Stimulated activated CD4-positive, alpha-beta T cell treated with anti-CD3 and anti-CD28 coated beads, TNF-alpha, amount 100 ng/mL, for 1 hour (primary cell): Measurements from ENCODE around the gene TSC1.
"Not testable (repeated sequence)": the region's sequence is repeated elsewhere in the genome, so short reads cannot be mapped to it uniquely, and the experiment has no call there.

Source experiments
- DNase-seq, 3 donors: peaks; one replicate each; pipeline ENCODE4 v3.0.0-alpha.2; 2020; ENCODE audit warnings: low read depth in 3 of 3, low spot score in 1 of 3

The TSC1 gene

GRCh38 chr9:132944294-132945185, at the start of gene TSC1:
TSS of gene TSC1 (minus strand) at chr9:132944616. CDS start at chr9:132928872, 15,744 bp downstream.
- DNase-seq, result peak; percentile 96 to 99 (median 99)

- DNase-seq, result no peak
Measured at GRCh38 chr9:132993511-132993939, 49.1 kb upstream of the TSC1 start.

- DNase-seq, result no peak
Measured at GRCh38 chr9:132991351-132992300, 47.2 kb upstream of the TSC1 start.

- DNase-seq, result no peak
Measured at GRCh38 chr9:132990781-132991180, 46.4 kb upstream of the TSC1 start.

- not testable (repeated sequence) for DNase-seq
Measured at GRCh38 chr9:132989998-132990557, 45.7 kb upstream of the TSC1 start.

GRCh38 chr9:132989414-132989996, 45.1 kb upstream of the TSC1 start:
- no peak for DNase-seq

- DNase-seq, result no peak
Measured at GRCh38 chr9:132989014-132989310, 44.5 kb upstream of the TSC1 start.

GRCh38 chr9:132988244-132989013, 44.0 kb upstream of the TSC1 start:
- DNase-seq, result no peak

GRCh38 chr9:132986640-132987620, 42.5 kb upstream of the TSC1 start:
- no peak for DNase-seq

- DNase-seq, result no peak
Measured at GRCh38 chr9:132986114-132986513, 41.7 kb upstream of the TSC1 start.

- no peak for DNase-seq
Measured at GRCh38 chr9:132985489-132985888, 41.1 kb upstream of the TSC1 start.

GRCh38 chr9:132985071-132985350, 40.6 kb upstream of the TSC1 start:
- DNase-seq, result no peak

GRCh38 chr9:132984202-132985070, 40.0 kb upstream of the TSC1 start:
- DNase-seq, result no peak

GRCh38 chr9:132983491-132984201, 39.2 kb upstream of the TSC1 start:
- no peak for DNase-seq

- no peak for DNase-seq
Measured at GRCh38 chr9:132982458-132982857, 38.0 kb upstream of the TSC1 start.

- no peak for DNase-seq
Measured at GRCh38 chr9:132980157-132980556, 35.7 kb upstream of the TSC1 start.

GRCh38 chr9:132978451-132979131, 34.2 kb upstream of the TSC1 start, which contains the start of gene GFI1B:
TSS of gene GFI1B (plus strand) at chr9:132978694. CDS start at chr9:132986679, 7,985 bp downstream.
- no peak for DNase-seq
